Measurements from ENCODE around the gene RPS6KC1.
"Not testable (repeated sequence)": the region's sequence is repeated elsewhere in the genome, so short reads cannot be mapped to it uniquely, and the experiment has no call there.

The RPS6KC1 gene

DNA sequence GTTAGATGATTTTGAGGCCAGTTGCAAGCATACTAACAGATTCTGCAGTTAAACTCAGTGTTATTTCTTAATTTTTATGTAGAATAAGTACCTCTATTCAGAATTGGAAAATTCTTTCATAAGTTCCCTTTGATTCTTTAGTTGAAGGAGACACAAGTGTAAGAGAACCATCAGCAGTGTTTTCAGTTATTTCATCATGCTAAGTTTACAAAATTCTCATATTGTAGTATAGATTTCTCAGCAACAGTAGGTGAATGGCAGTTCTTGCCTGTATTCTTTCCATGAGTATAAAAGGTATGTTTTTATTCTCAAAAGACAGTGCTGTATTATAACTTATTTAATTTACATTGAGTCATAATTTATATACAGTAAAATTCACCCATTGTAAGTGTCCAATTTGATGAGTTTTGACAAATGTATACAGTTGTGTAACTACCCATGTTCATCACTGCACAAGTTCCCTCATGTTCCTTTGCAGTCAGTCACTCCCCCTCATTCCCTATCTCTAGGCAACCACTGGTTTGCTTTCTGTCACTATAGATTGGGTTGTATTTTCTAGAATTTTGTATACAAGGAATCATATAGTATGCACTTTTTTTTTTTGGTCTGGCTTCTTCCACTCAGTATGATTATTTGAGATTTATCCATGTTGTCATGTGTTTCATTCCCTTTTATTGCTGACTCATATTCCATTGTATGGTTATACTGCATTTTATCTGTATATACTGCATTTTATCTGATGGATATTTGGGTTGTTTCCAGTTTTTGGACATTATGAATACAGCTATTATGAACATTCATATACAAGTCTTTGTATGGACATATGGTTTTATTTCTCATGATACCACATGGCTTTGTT is 3.9 kb downstream of the RPS6KC1 start:
- no peak for DNase-seq (ENCODE audit: low read depth in 1 of 2, low spot score in 1 of 2)

GRCh38 chr1:213055767-213056166 is 4.7 kb downstream of the RPS6KC1 start:
- no peak for DNase-seq (ENCODE audit: low read depth in 1 of 2, low spot score in 1 of 2)

- no peak for DNase-seq (ENCODE audit: low read depth in 1 of 2, low spot score in 1 of 2)
These were observed 6.4 kb downstream of the RPS6KC1 start for GRCh38 chr1:213057264-213058059.

- no peak for DNase-seq (ENCODE audit: low read depth in 1 of 2, low spot score in 1 of 2)
These were observed 9.8 kb downstream of the RPS6KC1 start for GRCh38 chr1:213060836-213061235.

- no peak for DNase-seq (ENCODE audit: low read depth in 1 of 2, low spot score in 1 of 2)
These were observed 10.2 kb downstream of the RPS6KC1 start for GRCh38 chr1:213061263-213061662.

- DNase-seq (ENCODE audit: low read depth in 1 of 2, low spot score in 1 of 2) = no peak
These were observed 14.8 kb downstream of the RPS6KC1 start for GRCh38 chr1:213065800-213066199.

DNA sequence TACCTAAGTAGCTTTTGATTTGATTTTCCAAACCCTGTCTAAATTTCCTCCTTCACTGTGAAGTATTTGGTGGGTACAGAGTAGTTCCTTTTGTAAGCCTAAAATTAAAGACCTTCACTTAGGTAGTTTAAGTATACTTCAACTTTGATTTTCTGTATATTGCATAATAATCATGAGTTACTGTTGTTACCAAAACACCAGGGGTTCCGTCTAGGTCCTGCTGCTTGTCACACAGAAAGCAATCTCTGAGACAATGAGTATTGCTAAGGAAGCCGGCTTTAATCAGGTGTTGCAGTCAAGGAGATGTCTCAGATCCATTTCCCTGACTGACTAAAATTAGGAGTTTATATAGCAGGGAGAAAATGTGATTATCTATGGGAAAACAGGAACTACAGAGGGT is 15.3 kb downstream of the RPS6KC1 start:
- DNase-seq (ENCODE audit: low read depth in 1 of 2, low spot score in 1 of 2) = no peak

DNA sequence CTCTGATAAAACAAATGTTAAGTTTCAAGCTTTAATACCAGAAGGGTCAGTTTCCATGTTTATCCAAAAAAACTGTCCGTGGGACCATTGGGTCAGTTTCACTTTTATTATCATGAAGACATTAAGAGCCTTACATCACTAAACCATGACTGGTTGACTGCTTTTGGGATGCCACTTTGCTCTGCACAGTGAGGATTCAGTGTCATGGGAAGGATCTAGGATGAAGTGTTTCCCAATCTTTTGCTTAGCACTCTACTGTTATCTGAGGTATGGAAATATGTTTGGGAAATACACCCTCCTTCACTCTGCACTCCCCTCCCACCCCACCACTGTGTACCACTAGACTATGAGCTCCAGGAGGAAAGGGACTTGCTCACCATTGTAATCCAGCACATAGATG is 16.3 kb downstream of the RPS6KC1 start:
- no peak for DNase-seq (ENCODE audit: low read depth in 1 of 2, low spot score in 1 of 2)

- DNase-seq (ENCODE audit: low read depth in 1 of 2, low spot score in 1 of 2) = no peak
These were observed 19.4 kb downstream of the RPS6KC1 start for GRCh38 chr1:213070406-213070805.

- no peak for DNase-seq (ENCODE audit: low read depth in 1 of 2, low spot score in 1 of 2)
These were observed 24.7 kb downstream of the RPS6KC1 start for GRCh38 chr1:213075725-213076124.

GRCh38 chr1:213082420-213083111 is 31.5 kb downstream of the RPS6KC1 start:
- no peak for DNase-seq (ENCODE audit: low read depth in 1 of 2, low spot score in 1 of 2)

- no peak for DNase-seq (ENCODE audit: low read depth in 1 of 2, low spot score in 1 of 2)
These were observed 32.0 kb downstream of the RPS6KC1 start for GRCh38 chr1:213083112-213083445.

- no peak for DNase-seq (ENCODE audit: low read depth in 1 of 2, low spot score in 1 of 2)
These were observed 36.9 kb downstream of the RPS6KC1 start for GRCh38 chr1:213087911-213088310.

DNA sequence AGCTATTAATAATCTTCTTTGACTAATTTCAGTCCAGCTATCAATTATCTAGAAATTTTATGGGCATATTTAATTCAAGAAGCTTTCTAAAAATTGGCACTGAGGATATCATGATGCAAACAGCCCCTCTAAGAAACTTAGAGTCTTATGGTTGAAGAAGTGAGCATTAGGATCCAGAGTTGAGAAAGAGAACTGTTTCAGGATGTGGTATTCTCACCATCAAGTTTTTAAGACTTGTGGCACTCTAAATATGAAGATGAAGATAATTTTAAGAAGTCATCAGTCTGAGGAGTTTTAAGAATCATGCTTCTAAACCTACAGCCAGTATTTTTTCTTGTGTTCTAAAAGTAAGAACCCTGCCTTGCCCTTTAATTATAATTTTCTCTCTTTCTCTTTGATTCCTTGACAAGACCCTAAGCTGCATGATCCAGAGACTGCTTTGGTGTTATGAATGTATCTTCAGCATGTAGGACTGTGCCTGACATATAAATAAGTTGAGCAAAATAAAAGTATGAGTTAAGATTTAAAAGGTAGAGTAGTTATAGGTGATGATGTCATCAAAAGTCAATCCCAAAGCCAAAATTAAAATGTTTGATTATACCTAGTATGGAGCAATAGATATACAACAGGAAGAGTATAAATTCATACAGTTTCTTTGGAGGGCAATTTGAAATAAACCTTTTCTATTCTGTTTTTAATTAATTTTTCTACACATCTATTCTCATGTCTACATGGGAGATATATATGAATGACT is 39.1 kb downstream of the RPS6KC1 start:
- DNase-seq (ENCODE audit: low read depth in 1 of 2, low spot score in 1 of 2) = no peak

DNA sequence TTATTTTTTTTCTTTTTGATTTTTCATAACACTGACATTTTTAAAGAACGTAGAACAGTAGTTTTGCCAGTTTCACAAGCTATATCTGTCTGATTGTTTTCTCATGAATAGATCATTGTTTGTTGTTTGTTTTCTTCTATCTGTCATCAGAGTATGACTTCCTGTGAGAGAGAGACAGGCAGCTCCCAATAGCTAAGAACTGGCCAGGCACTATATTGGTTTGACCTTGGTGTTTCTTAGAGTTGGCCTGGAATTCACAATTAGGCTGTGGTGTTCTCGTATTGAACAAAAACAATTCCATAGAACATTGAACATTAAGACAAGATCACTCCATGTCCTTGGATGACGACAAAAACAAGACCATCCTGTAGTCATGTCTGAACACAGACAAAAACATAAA is 43.4 kb downstream of the RPS6KC1 start:
- DNase-seq (ENCODE audit: low read depth in 1 of 2, low spot score in 1 of 2) = no peak

- DNase-seq (ENCODE audit: low read depth in 1 of 2, low spot score in 1 of 2) = no peak
These were observed 44.4 kb downstream of the RPS6KC1 start for GRCh38 chr1:213095467-213095866.

DNA sequence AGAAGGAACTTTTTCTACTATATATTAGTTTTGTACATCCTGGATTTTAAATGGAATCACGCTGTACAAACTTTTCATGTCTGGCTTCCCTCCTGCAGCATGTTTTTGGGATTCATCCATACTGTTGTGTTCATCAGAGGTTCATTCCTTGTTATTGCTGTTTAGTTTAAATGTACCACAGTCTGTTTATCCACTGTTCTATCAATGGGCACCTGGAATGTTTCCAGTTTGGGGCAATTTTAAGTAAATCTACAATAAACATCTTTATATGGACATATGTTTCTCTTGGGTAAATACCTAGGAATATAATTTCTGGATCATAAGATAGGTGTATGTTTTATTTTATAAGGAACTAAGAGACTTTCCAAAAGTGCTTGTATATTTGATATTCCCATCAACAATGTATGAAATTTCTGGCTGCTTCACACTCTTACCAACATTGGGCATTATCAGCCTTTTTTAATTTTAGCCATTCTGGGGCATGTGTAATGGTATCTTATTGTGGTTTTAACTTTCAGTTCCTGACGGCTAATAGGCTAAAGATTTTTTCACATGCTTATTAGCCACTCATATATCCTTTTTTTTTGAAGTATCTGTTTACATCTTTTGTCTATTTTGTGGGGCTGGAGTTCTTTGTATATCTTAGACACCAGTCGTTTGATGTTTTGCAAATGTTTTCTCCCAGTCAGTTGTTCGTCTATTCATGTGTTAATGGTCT is 48.8 kb downstream of the RPS6KC1 start:
- no peak for DNase-seq (ENCODE audit: low read depth in 1 of 2, low spot score in 1 of 2)

DNA sequence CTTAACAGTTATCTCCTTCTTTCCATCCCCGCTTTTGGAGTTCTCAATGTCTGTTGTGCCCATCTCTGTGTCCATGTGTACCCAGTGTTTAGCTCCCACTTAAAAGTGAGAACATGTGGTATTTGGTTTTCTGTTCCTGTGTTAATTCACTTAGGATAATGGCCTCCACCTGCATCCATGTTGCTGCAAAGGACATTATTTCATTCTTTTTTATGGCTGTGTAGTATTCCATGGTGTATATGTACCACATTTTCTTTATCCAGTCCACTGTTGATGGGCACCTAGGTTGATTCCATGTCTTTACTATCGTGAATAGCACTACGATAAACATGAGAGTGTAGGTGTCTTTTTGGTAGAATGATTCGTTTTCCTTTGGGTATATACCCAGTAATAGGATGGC is 49.5 kb downstream of the RPS6KC1 start:
- DNase-seq (ENCODE audit: low read depth in 1 of 2, low spot score in 1 of 2) = not testable (repeated sequence)

DNA sequence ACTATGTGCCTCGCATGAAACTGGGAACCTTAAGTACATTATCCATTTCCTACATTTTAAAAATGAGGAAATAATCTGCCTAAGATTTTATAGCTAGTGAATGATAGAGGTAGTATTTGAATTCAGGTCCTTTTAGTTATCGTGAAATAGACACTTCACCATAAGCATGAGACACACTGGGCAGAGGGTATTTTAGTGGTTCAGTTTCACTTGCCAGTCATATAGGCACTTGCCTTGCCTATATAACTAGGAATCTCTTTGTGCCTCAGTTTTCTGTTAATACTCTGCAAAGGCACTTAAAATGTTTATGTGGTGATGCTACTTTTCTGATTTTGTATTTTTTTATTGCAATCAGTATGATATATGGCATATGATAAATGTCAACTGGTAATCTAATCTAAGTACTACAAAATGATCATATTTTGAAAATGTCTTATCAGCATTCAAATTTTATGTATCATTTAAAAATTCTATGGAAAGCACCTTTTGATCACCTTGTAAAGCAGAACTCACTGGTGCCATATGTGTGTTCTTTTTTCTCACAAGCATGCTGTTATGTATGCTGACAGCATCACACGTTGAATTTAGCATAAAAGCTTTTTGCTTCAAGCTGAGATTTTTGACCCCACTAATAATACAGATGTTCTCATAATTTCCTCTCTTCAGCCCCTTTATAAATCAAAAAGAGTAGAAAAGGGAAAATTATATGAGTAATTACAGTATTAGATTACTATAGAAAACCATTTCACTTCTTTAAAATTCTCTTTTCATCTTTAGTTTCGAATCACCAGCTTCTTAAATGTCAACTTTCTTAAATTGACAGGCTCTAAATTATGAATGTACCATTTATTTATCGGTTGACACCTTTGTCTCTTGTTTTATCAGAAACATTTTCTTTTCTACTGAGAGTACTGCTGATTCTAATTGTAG is 52.6 kb downstream of the RPS6KC1 start:
- DNase-seq (ENCODE audit: low read depth in 1 of 2, low spot score in 1 of 2) = no peak
